GM18508 (cell line): ENCODE results near the gene LTBP3.
"Not testable (repeated sequence)": the region's sequence is repeated elsewhere in the genome, so short reads cannot be mapped to it uniquely, and the experiment has no call there.

ENCODE experiments used
- ATAC-seq: cut with Tn5 transposase; IDR thresholded peaks from one replicate; pipeline ENCODE4 v1.9.1; 2021; ENCODE audit warnings: moderate number of reproducible peaks; ENCODE audit not compliant: insufficient read depth, unreplicated experiment

Gene LTBP3

GRCh38 chr11:65518941-65519549 is 39.1 kb downstream of the LTBP3 start:
- ATAC-seq: not testable (repeated sequence)

- no peak for ATAC-seq
Observed at GRCh38 chr11:65516135-65516968, 41.8 kb downstream of the LTBP3 start.

- not testable (repeated sequence) for ATAC-seq
Observed at GRCh38 chr11:65512311-65512710, 45.8 kb downstream of the LTBP3 start.

GRCh38 chr11:65506772-65507505 is 51.2 kb downstream of the LTBP3 start:
- ATAC-seq: no peak

GRCh38 chr11:65506290-65506771 is 51.8 kb downstream of the LTBP3 start:
- no peak for ATAC-seq

GRCh38 chr11:65505466-65506289 is 52.5 kb downstream of the LTBP3 start:
- ATAC-seq: no peak

- no peak for ATAC-seq
Observed at GRCh38 chr11:65504674-65505465, 53.3 kb downstream of the LTBP3 start.

- ATAC-seq: no peak
Observed at GRCh38 chr11:65503949-65504673, 54.0 kb downstream of the LTBP3 start.

- no peak for ATAC-seq
Observed at GRCh38 chr11:65503368-65503948, 54.7 kb downstream of the LTBP3 start.

- ATAC-seq: no peak
Observed at GRCh38 chr11:65502555-65503367, 55.4 kb downstream of the LTBP3 start.

GRCh38 chr11:65502274-65502554 is 55.9 kb downstream of the LTBP3 start:
- no peak for ATAC-seq

GRCh38 chr11:65501472-65502273 is 56.5 kb downstream of the LTBP3 start:
- ATAC-seq: no peak

GRCh38 chr11:65501186-65501471 is 57.0 kb downstream of the LTBP3 start:
- ATAC-seq: no peak

GRCh38 chr11:65500387-65501185 is 57.6 kb downstream of the LTBP3 start:
- no peak for ATAC-seq

- ATAC-seq: no peak
Observed at GRCh38 chr11:65499713-65500386, 58.3 kb downstream of the LTBP3 start.
